Thyroid gland (tissue), 4 donors: ENCODE measurements around the gene PDE4B. TPM values are rescaled to one million over a fixed set of nuclear protein-coding genes. Genes with fewer than 3 reads are reported as not detected.
"Not testable (repeated sequence)": the region's sequence is repeated elsewhere in the genome, so short reads cannot be mapped to it uniquely, and the experiment has no call there.

Experiments
- DNase-seq, 2 donors: peaks; one replicate each; pipeline ENCODE4 v3.0.0-alpha.2; 2019
- H3K27ac ChIP-seq, 3 donors: fragments of 200-600 bp; sonication (generic); 1 replicate in 2 of 3; 2 replicates in 1 of 3; pipeline ENCODE4 v1.5.1; 2016 to 2019; ENCODE audit warnings: mild to moderate bottlenecking in 1 of 3, moderate library complexity in 1 of 3
- H3K27me3 ChIP-seq: fragments of 200-600 bp; sonication (generic); one replicate; pipeline ENCODE4 v1.5.1; 2019
- H3K36me3 ChIP-seq, 2 donors: fragments of 200-600 bp; sonication (generic); one replicate each; pipeline ENCODE4 v1.5.1; 2016 to 2019
- H3K4me1 ChIP-seq, 2 donors: fragments of 200-600 bp; sonication (generic); one replicate each; pipeline ENCODE4 v1.5.1; 2017 to 2019
- H3K4me3 ChIP-seq, 3 donors: fragments of 200-600 bp; sonication (generic); replicated peaks in 1 of 3; 1 replicate in 2 of 3; 2 replicates in 1 of 3; pipeline ENCODE4 v1.5.1; 2016; ENCODE audit warnings: mild to moderate bottlenecking in 1 of 3
- H3K9me3 ChIP-seq: fragments of 200-600 bp; sonication (generic); one replicate; pipeline ENCODE4 v1.5.1; 2017
- CTCF ChIP-seq, 6 experiments: fragments of 200-600 bp in 3 of 6; fragments of 450-650 bp in 3 of 6; sonication (generic) in 3 of 6; IDR thresholded peaks; one replicate each; pipeline ENCODE4 v1.5.1; 2016 to 2019; ENCODE audit warnings: antibody characterized with exemption in 6 of 6, mild to moderate bottlenecking in 2 of 6, inconsistent platforms in 1 of 6, moderate library complexity in 1 of 6
- POLR2A ChIP-seq, 2 donors: fragments of 450-650 bp; IDR thresholded peaks; one replicate each; pipeline ENCODE4 v1.6.1; 2017; ENCODE audit warnings: antibody characterized with exemption in 2 of 2, mild to moderate bottlenecking in 2 of 2, moderate library complexity in 1 of 2
- WGBS, 2 donors: methylation state at CpG; one replicate each; pipeline ENCODE4 v1.1.5; 2017; 5-methylcytosine and 5-hydroxymethylcytosine counted together
- intact Hi-C: fragments of 100-400 bp; cut with DNase I; formaldehyde crosslinking; loops from one replicate; pipeline ENCODE4 v1.15.1; 2023
- total RNA-seq, 4 donors: library from RNA; depleted of rRNA; stranded (reverse); fragments of >200 nt; gene quantifications; one replicate each; pipeline ENCODE4 v1.2.3, GENCODE V29; 2016

PDE4B gene
- total RNA-seq, 4 donors from 2014 or later = 9.6 to 21.3 (median 15.0) TPM

GRCh38 chr1:66135161-66135560 is 342.5 kb downstream of the PDE4B start:
- H3K27me3 ChIP-seq = no peaks in the 10 kb centered on the region
- 90 to 93% methylated on average over 2 of the region's 2 CpGs for WGBS, 2 donors
- intact Hi-C loops = no loop called here

GRCh38 chr1:66136423-66136822 is 343.7 kb downstream of the PDE4B start:
- H3K9me3 ChIP-seq, H3K4me1 ChIP-seq, H3K27me3 ChIP-seq, H3K36me3 ChIP-seq, H3K27ac ChIP-seq, intact Hi-C loops, H3K4me3 ChIP-seq, DNase-seq: not testable (repeated sequence)
- 76 to 84% methylated on average over 4 of the region's 4 CpGs for WGBS, 2 donors

More at GRCh38 chr1:66135161-66135560, 342.5 kb downstream of the PDE4B start:
- no peaks in the 10 kb centered on the region for H3K36me3 ChIP-seq
- no peaks in the 10 kb centered on the region for H3K4me1 ChIP-seq
- no peaks in the 10 kb centered on the region for H3K9me3 ChIP-seq
- DNase-seq = no peak
- H3K27ac ChIP-seq = no peak overlapping the region
- TF ChIP-seq POLR2A (IDR thresholded peaks at IDR 0.05) (no peak), CTCF (IDR thresholded peaks at IDR 0.05) (no peak)
- H3K4me3 ChIP-seq = no peak overlapping the region

- TF ChIP-seq CTCF (IDR thresholded peaks at IDR 0.05) (no peak), POLR2A (IDR thresholded peaks at IDR 0.05) (no peak)
- 63% methylated on average over 2 of the region's 2 CpGs for WGBS, 2 donors
- H3K9me3 ChIP-seq = no peaks in the 10 kb centered on the region
- no peaks in the 10 kb centered on the region for H3K4me1 ChIP-seq
- intact Hi-C loops = no loop called here
- no peak overlapping the region for H3K4me3 ChIP-seq
- no peaks in the 10 kb centered on the region for H3K36me3 ChIP-seq
- no peak for DNase-seq
- H3K27me3 ChIP-seq = no peaks in the 10 kb centered on the region
- no peak overlapping the region for H3K27ac ChIP-seq
These were observed 344.5 kb downstream of the PDE4B start for GRCh38 chr1:66137235-66137634.

GRCh38 chr1:66138613-66139012 is 345.9 kb downstream of the PDE4B start:
- Histone ChIP-seq H3K27ac (no peak overlapping the region), H3K4me3 (no peak overlapping the region), H3K27me3 (no peaks in the 10 kb centered on the region), H3K4me1 (no peaks in the 10 kb centered on the region), H3K9me3 (no peaks in the 10 kb centered on the region), H3K36me3 (no peaks in the 10 kb centered on the region)
- DNase-seq = no peak
- intact Hi-C loops = no loop called here
- no peak for TF ChIP-seq CTCF (IDR thresholded peaks at IDR 0.05)
- TF ChIP-seq POLR2A (IDR thresholded peaks at IDR 0.05) = no peak

GRCh38 chr1:66140072-66140471 is 347.4 kb downstream of the PDE4B start:
- intact Hi-C loops = no loop called here
- Histone ChIP-seq H3K9me3 (no peaks in the 10 kb centered on the region), H3K36me3 (no peaks in the 10 kb centered on the region), H3K27me3 (no peaks in the 10 kb centered on the region), H3K27ac (no peak overlapping the region), H3K4me1 (no peaks in the 10 kb centered on the region), H3K4me3 (no peak overlapping the region)
- 55 to 59% methylated on average over 5 of the region's 5 CpGs for WGBS, 2 donors
- no peak for DNase-seq
- TF ChIP-seq POLR2A (IDR thresholded peaks at IDR 0.05) (no peak), CTCF (IDR thresholded peaks at IDR 0.05) (no peak)

GRCh38 chr1:66143651-66144050 is 351.0 kb downstream of the PDE4B start:
- H3K36me3 ChIP-seq = no peaks in the 10 kb centered on the region
- no peak overlapping the region for H3K4me3 ChIP-seq
- WGBS, 2 donors = 64% methylated on average over 2 of the region's 2 CpGs
- no peaks in the 10 kb centered on the region for H3K9me3 ChIP-seq
- no peak for TF ChIP-seq CTCF (IDR thresholded peaks at IDR 0.05)
- no peak for TF ChIP-seq POLR2A (IDR thresholded peaks at IDR 0.05)
- DNase-seq = no peak
- no peaks in the 10 kb centered on the region for H3K27me3 ChIP-seq
- no peaks in the 10 kb centered on the region for H3K4me1 ChIP-seq
- intact Hi-C loops = no loop called here
- H3K27ac ChIP-seq = no peak overlapping the region
